GM19468 (cell line): ENCODE data around the gene NT5C.
"Not testable (repeated sequence)": the region's sequence is repeated elsewhere in the genome, so short reads cannot be mapped to it uniquely, and the experiment has no call there.

Experiments used
- ATAC-seq: cut with Tn5 transposase; IDR thresholded peaks from one replicate; pipeline ENCODE4 v1.9.1; 2021; ENCODE audit warnings: mild to moderate bottlenecking, moderate library complexity, moderate number of reproducible peaks; ENCODE audit not compliant: unreplicated experiment; ENCODE audit errors: extremely low read depth

Gene NT5C

GRCh38 chr17:75131278-75132017 lies at the start of gene NT5C:
Gene NT5C, minus strand, starts transcription at chr17:75131742. Its CDS starts 35 bp downstream, at chr17:75131707.
- peak; percentile 83 for ATAC-seq

- no peak for ATAC-seq
Observed at GRCh38 chr17:75181110-75181509, 49.6 kb upstream of the NT5C start.

GRCh38 chr17:75178453-75178852 lies 46.9 kb upstream of the NT5C start:
- no peak for ATAC-seq

- no peak for ATAC-seq
Observed at GRCh38 chr17:75176625-75177024, 45.1 kb upstream of the NT5C start.

- no peak for ATAC-seq
Observed at GRCh38 chr17:75174996-75175395, 43.5 kb upstream of the NT5C start.

GRCh38 chr17:75173526-75173925 lies 42.0 kb upstream of the NT5C start:
- ATAC-seq: no peak

- ATAC-seq: no peak
Observed at GRCh38 chr17:75168998-75169397, 37.5 kb upstream of the NT5C start.

GRCh38 chr17:75164606-75165005 lies 33.1 kb upstream of the NT5C start:
- not testable (repeated sequence) for ATAC-seq

GRCh38 chr17:75163074-75163473 lies 31.5 kb upstream of the NT5C start:
- ATAC-seq: no peak

GRCh38 chr17:75160211-75160610 lies 28.7 kb upstream of the NT5C start:
- ATAC-seq: no peak

- no peak for ATAC-seq
Observed at GRCh38 chr17:75159196-75160031, 27.9 kb upstream of the NT5C start.

GRCh38 chr17:75158480-75158879 lies 26.9 kb upstream of the NT5C start:
- ATAC-seq: not testable (repeated sequence)

GRCh38 chr17:75155191-75155601 lies 23.7 kb upstream of the NT5C start:
- ATAC-seq: no peak

GRCh38 chr17:75154195-75155106 lies 22.9 kb upstream of the NT5C start, which contains the start of gene JPT1:
Gene JPT1, minus strand, starts transcription at chr17:75154512. Its CDS starts 115 bp downstream, at chr17:75154397.
- ATAC-seq: peak; percentile 82

GRCh38 chr17:75153780-75154194 lies 22.2 kb upstream of the NT5C start:
- peak; percentile 5 for ATAC-seq

GRCh38 chr17:75152922-75153779 lies 21.6 kb upstream of the NT5C start:
- ATAC-seq: no peak

GRCh38 chr17:75152523-75152921 lies 21.0 kb upstream of the NT5C start:
- ATAC-seq: no peak

GRCh38 chr17:75151930-75152329 lies 20.4 kb upstream of the NT5C start:
- no peak for ATAC-seq

GRCh38 chr17:75147878-75148546 lies 16.5 kb upstream of the NT5C start:
- no peak for ATAC-seq
